ENCODE data around the gene FBN1. TPM values are rescaled to one million over a fixed set of nuclear protein-coding genes. Genes with fewer than 3 reads are reported as not detected.

FBN1 gene
- total RNA-seq, 2 experiments from 2014 or later: 0.35 to 0.41 TPM

DNA sequence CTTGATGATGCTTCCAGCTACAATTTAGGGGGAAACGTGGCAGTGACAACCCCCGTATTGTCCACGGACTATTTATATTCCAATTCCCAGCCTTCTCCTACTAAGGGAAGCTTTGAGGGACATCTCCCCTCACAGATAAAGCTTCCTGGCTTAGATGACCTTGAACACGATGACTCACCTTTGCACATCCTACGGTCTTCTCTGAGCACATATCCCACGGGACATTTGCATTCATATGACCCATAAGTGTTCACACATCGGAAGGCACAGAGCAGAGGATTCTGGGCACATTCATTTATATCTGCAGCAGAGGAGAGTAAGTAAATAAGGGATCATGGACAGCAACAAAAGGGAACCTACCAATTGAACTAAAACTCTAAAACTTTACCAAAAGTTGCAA, 212.8 kb downstream of the FBN1 start:
- Mint-ChIP-seq H3K4me1 (ENCODE audit: low read depth) (no peaks in the 10 kb centered on the region), H3K36me3 (ENCODE audit: low read depth) (no peaks in the 10 kb centered on the region), H3K27ac (no peak overlapping the region), H3K9me3 (no peaks in the 10 kb centered on the region), H3K4me3 (no peak overlapping the region), H3K27me3 (ENCODE audit: low read depth) (no peaks in the 10 kb centered on the region)
- CTCF ChIA-PET: no interaction called here
- intact Hi-C loops (cut with micrococcal nuclease): no loop called here
- no peak for DNase-seq

DNA sequence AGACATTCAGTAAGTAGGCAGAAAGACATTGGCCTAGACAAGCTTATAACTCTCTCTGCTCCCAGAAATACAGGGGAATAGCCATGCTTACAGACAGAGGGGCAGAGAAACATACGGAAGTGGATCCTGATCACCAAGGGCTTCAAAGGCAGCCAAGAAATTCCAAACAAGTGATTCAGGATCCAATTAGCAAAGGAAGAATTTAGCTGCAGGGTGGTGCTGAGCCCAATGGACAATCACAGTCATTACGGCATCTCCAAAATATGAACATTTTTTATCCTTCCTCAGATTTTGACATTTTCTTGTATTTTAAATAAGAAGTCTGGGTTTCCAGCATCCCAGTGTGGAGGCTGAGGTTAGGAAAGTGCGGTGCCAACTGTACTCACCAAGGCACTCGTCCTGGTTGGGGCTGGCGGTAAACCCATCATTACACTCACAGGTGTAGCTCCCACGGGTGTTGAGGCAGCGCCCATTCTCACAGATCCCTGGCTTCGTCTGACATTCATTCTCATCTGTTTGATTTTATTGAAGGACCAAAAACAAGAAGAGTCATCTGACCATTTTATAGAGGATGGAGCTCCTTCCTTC, 217.5 kb downstream of the FBN1 start:
- H3K36me3 Mint-ChIP-seq (ENCODE audit: low read depth): no peaks in the 10 kb centered on the region
- CTCF ChIA-PET: no interaction called here
- no peak overlapping the region for H3K4me3 Mint-ChIP-seq
- no peaks in the 10 kb centered on the region for H3K4me1 Mint-ChIP-seq (ENCODE audit: low read depth)
- H3K9me3 Mint-ChIP-seq: no peaks in the 10 kb centered on the region
- no peak for DNase-seq
- intact Hi-C loops (cut with micrococcal nuclease): no loop called here
- H3K27ac Mint-ChIP-seq: no peak overlapping the region
- no peaks in the 10 kb centered on the region for H3K27me3 Mint-ChIP-seq (ENCODE audit: low read depth)

DNA sequence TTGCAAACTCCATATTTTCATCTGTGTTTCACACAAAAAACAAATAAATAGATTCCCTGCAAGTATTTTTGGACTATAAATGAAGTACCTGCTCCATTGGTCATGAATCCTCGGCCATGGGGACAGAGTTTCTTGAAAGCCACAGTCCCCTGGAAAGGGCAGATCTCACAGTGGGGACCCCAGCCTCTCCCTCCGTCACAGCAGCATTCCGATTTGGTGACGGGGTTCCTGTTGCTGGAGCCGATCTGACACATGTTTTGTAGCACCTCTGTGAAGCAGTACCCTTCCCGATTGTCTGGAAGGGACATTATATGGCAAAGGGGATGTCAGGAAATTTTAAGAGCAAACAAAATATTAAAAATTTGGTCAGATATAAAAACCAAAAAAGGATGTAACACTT, 218.0 kb downstream of the FBN1 start:
- Mint-ChIP-seq H3K36me3 (ENCODE audit: low read depth) (no peaks in the 10 kb centered on the region), H3K4me3 (no peak overlapping the region), H3K4me1 (ENCODE audit: low read depth) (no peaks in the 10 kb centered on the region), H3K27me3 (ENCODE audit: low read depth) (no peaks in the 10 kb centered on the region), H3K27ac (no peak overlapping the region), H3K9me3 (no peaks in the 10 kb centered on the region)
- CTCF ChIA-PET: no interaction called here
- intact Hi-C loops (cut with micrococcal nuclease): no loop called here
- DNase-seq: no peak

DNA sequence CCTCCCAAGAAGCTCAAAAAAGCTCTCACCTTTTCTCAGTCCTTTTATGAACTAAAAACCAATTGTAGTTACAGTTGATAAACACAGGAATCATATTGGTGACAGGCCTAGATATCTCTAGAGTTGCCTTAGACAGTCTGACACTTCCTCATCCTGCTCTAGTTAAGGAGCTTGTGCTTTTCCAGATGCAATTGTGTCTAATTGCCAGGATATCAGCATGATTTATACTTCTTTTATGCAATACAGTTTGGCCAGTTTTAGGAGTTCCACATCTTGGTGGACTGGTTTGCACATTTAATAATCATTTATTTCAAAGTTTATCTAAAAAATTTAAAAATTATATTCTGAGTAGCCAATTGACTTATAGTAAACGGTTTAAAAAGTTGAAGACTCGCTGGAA, 218.6 kb downstream of the FBN1 start:
- DNase-seq: no peak
- H3K27me3 Mint-ChIP-seq (ENCODE audit: low read depth): no peaks in the 10 kb centered on the region
- H3K36me3 Mint-ChIP-seq (ENCODE audit: low read depth): no peaks in the 10 kb centered on the region
- no peaks in the 10 kb centered on the region for H3K4me1 Mint-ChIP-seq (ENCODE audit: low read depth)
- H3K27ac Mint-ChIP-seq: no peak overlapping the region
- CTCF ChIA-PET: no interaction called here
- H3K9me3 Mint-ChIP-seq: no peaks in the 10 kb centered on the region
- H3K4me3 Mint-ChIP-seq: no peak overlapping the region
- intact Hi-C loops (cut with micrococcal nuclease): no loop called here

DNA sequence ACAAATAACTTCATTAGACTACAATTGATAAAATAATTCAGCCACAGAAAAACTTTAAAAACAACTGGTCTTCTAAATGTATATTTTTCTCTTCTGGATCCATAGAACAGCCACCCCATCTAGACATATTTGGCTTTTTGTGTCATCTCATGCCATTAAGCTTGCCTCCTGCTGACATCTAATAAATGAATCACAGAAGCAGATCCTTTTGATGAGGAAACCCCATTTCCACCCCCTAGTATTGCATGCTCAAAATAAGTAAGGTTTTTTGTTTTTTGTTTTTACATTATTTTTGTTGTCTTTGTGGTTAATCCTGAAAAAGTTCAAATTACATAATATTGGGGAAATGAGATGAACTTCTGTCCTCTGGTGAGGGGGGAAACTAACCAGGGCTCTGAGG, 219.5 kb downstream of the FBN1 start:
- H3K4me3 Mint-ChIP-seq: no peak overlapping the region
- no peak for DNase-seq
- intact Hi-C loops (cut with micrococcal nuclease): no loop called here
- no peaks in the 10 kb centered on the region for H3K27me3 Mint-ChIP-seq (ENCODE audit: low read depth)
- no peak overlapping the region for H3K27ac Mint-ChIP-seq
- H3K36me3 Mint-ChIP-seq (ENCODE audit: low read depth): no peaks in the 10 kb centered on the region
- H3K9me3 Mint-ChIP-seq: no peaks in the 10 kb centered on the region
- no peaks in the 10 kb centered on the region for H3K4me1 Mint-ChIP-seq (ENCODE audit: low read depth)
- CTCF ChIA-PET: no interaction called here

DNA sequence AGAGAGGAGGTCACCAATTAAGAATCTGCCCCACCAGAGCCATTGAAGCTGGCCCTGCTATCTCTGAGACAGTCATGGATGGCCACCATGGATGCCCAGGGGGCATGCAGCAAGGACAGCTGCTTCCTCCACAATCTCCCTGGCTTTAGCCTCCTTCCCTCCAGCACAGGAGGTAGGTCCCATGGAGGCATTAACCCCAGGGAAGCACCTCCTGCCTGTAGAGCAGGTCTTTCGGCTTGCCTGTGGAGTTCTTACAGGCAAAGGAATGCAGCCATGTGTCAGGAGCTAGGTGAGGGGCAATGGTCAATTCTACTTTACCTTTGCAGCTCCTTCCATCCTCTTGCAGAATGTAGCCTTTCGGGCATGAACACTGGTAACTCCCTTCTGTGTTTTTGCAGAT, 220.5 kb downstream of the FBN1 start:
- no peaks in the 10 kb centered on the region for H3K4me1 Mint-ChIP-seq (ENCODE audit: low read depth)
- no peak overlapping the region for H3K27ac Mint-ChIP-seq
- CTCF ChIA-PET: no interaction called here
- no peak overlapping the region for H3K4me3 Mint-ChIP-seq
- intact Hi-C loops (cut with micrococcal nuclease): no loop called here
- H3K36me3 Mint-ChIP-seq (ENCODE audit: low read depth): no peaks in the 10 kb centered on the region
- no peaks in the 10 kb centered on the region for H3K9me3 Mint-ChIP-seq
- H3K27me3 Mint-ChIP-seq (ENCODE audit: low read depth): no peaks in the 10 kb centered on the region
- no peak for DNase-seq

DNA sequence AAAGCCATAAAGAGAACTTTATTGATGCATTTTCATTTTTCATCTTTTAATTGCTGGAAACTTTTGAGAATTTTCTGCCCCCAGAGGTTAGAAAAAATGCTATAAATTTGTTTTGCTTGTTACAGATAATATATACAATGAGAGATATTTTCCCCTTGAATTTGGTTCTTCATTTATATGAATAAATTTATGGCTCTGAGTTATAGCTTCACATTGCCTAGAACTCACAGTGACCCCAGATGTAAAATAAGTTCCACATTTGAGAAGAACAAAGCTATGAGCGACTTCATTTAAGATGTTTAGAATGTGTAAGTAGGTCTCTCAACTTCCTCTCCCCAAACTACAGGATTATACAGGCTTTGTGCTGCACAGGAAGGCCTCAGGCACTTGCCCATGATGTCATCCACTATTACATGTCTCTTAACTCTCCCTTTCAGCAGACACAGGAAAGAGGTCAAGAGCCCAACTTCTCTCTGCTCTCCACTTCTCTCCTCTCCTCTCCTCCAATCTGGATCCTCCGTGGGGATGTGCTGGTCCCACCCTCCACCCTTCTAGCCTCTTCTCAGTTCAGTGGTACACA, 221.5 kb downstream of the FBN1 start:
- CTCF ChIA-PET: no interaction called here
- Mint-ChIP-seq H3K4me1 (ENCODE audit: low read depth) (no peaks in the 10 kb centered on the region), H3K4me3 (no peak overlapping the region), H3K9me3 (no peaks in the 10 kb centered on the region), H3K27me3 (ENCODE audit: low read depth) (no peaks in the 10 kb centered on the region), H3K36me3 (ENCODE audit: low read depth) (no peaks in the 10 kb centered on the region), H3K27ac (no peak overlapping the region)
- DNase-seq: no peak
- intact Hi-C loops (cut with micrococcal nuclease): no loop called here

DNA sequence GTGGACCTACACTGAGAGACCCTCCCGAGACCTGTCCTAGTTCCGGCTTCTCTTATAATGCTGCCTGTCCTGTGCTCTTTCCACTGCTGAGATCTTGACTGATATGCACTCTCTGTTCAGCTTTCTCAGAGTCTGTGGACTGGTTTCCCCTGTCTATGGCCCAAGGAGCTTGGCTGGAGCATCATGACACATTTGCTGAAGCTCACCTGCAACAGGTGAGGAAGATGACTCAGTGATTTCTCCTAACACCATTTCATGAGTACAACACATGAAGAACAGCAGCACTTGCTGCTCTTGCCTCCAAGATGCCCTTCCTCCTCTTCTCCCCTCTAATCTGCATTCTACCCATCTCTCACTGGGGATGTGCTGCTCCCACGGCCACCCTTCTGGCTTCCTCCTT, 222.2 kb downstream of the FBN1 start:
- no peaks in the 10 kb centered on the region for H3K27me3 Mint-ChIP-seq (ENCODE audit: low read depth)

DNA sequence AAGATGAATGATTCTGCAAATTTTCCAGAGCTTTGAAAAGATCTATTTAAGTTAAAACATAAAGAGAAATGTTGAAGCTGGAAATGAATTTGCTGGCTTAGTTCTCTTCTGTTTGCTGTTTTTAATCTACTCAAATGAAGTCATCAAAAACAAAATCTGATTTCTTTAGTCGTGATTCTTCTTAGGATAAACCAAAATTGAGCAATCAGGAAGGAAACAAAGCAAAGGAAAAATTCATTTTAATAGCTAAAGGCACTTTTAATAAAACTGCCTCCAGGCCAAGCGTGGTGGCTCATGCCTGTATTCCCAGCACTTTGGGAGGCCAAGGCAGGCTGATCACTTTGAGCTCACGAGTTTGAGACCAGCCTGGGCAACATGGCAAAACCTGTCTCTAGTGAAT, 223.1 kb downstream of the FBN1 start:
- H3K36me3 Mint-ChIP-seq (ENCODE audit: low read depth): no peaks in the 10 kb centered on the region
- CTCF ChIA-PET: no interaction called here
- intact Hi-C loops (cut with micrococcal nuclease): no loop called here
- H3K4me3 Mint-ChIP-seq: no peak overlapping the region
- H3K9me3 Mint-ChIP-seq: no peaks in the 10 kb centered on the region
- H3K4me1 Mint-ChIP-seq (ENCODE audit: low read depth): no peaks in the 10 kb centered on the region
- no peaks in the 10 kb centered on the region for H3K27me3 Mint-ChIP-seq (ENCODE audit: low read depth)
- no peak overlapping the region for H3K27ac Mint-ChIP-seq
- no peak for DNase-seq

More for the DNA sequence above, 222.2 kb downstream of the FBN1 start:
- Mint-ChIP-seq H3K27ac (no peak overlapping the region), H3K4me3 (no peak overlapping the region), H3K4me1 (ENCODE audit: low read depth) (no peaks in the 10 kb centered on the region), H3K36me3 (ENCODE audit: low read depth) (no peaks in the 10 kb centered on the region), H3K9me3 (no peaks in the 10 kb centered on the region)
- intact Hi-C loops (cut with micrococcal nuclease): no loop called here
- CTCF ChIA-PET: no interaction called here
- no peak for DNase-seq

DNA sequence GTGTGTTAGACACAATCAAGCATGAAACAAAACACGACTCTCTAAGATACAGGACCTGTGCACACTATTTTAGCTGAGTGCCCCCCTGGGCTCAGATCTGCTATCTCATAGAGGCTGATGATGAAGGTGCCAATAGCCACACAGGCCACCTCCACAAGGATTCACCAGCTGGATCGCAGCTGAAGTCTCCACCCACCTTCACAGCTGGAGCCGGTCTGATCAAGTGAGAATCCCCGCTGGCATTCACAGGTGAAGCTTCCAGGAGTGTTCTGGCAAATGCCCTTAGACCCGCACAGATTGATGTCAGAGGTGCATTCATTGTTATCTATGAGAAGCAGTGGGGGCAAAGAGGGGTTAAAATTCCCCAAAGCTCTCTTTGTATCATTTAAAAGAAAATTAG, 224.1 kb downstream of the FBN1 start:
- DNase-seq: no peak
- Mint-ChIP-seq H3K27ac (no peak overlapping the region), H3K36me3 (ENCODE audit: low read depth) (no peaks in the 10 kb centered on the region), H3K9me3 (no peaks in the 10 kb centered on the region), H3K4me1 (ENCODE audit: low read depth) (no peaks in the 10 kb centered on the region), H3K27me3 (ENCODE audit: low read depth) (no peaks in the 10 kb centered on the region), H3K4me3 (no peak overlapping the region)
- CTCF ChIA-PET: no interaction called here
- intact Hi-C loops (cut with micrococcal nuclease): no loop called here

DNA sequence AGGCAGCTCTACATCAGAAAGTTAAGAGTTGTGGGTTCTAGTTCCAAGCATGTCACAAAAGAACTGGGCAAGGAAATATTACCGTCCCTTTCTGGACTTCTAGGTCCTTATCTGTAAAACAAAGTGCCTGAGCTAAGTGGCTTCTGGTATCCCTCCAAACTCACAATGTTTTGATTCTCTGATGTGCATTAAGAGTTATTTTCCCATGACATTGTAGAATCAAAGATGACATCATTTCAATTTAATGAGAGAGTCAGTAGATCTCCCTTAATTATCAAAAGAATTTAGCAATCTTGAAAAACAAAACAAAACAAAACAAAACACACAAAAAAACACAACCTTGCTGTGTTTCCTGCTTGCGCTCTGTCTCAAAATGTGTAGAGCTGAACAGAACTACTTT, 225.6 kb downstream of the FBN1 start:
- CTCF ChIA-PET: no interaction called here
- no peak overlapping the region for H3K27ac Mint-ChIP-seq
- intact Hi-C loops (cut with micrococcal nuclease): no loop called here

DNA sequence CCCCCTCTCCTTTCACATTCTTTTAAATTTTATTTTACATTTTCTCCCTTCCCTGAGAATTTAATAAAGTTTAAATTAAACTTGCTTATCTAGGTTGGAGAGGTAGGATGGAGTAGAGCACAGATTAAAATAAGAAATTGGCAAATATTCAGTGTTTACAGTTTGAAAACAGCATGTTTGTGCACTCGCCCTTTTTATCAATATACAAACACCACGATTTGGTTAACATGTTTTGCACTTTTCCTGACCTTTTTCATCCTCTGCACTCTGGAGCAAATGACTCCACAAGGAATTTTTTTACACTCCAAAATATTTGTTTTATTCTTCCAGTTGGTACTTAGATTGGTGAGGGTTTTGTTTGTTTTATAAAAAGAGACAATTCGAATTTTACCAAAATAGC, 227.2 kb downstream of the FBN1 start:
- Mint-ChIP-seq H3K27me3 (ENCODE audit: low read depth) (no peaks in the 10 kb centered on the region), H3K4me1 (ENCODE audit: low read depth) (no peaks in the 10 kb centered on the region), H3K36me3 (ENCODE audit: low read depth) (no peaks in the 10 kb centered on the region), H3K9me3 (no peaks in the 10 kb centered on the region), H3K4me3 (no peak overlapping the region), H3K27ac (no peak overlapping the region)
- intact Hi-C loops (cut with micrococcal nuclease): no loop called here
- no peak for DNase-seq
- CTCF ChIA-PET: no interaction called here

More for the DNA sequence above, 225.6 kb downstream of the FBN1 start:
- Mint-ChIP-seq H3K4me3 (no peak overlapping the region), H3K4me1 (ENCODE audit: low read depth) (no peaks in the 10 kb centered on the region), H3K36me3 (ENCODE audit: low read depth) (no peaks in the 10 kb centered on the region), H3K27me3 (ENCODE audit: low read depth) (no peaks in the 10 kb centered on the region), H3K9me3 (no peaks in the 10 kb centered on the region)
- DNase-seq: no peak

DNA sequence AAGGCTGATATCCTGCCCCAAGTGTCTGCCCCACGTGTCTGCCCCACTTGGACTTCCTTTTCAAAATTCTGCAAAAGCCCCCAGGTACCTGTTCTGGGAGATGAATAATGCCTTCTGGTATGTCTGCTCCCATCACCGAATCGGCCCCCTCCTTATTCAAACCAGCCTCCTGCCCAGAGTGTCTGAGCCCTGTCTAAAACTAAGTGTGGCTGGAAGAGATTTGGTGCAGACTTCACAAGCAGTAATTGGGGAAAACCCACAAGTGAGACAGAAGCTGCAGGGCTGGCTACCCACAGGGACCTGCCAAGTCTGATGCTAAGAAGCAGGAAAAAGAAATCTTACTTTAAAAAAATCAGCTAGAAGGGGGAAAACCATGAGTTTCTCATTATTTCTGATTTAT, 229.2 kb downstream of the FBN1 start:
- no peaks in the 10 kb centered on the region for H3K36me3 Mint-ChIP-seq (ENCODE audit: low read depth)
- CTCF ChIA-PET: no interaction called here
- H3K4me3 Mint-ChIP-seq: no peak overlapping the region
- intact Hi-C loops (cut with micrococcal nuclease): no loop called here
- no peaks in the 10 kb centered on the region for H3K9me3 Mint-ChIP-seq
- no peaks in the 10 kb centered on the region for H3K4me1 Mint-ChIP-seq (ENCODE audit: low read depth)
- H3K27me3 Mint-ChIP-seq (ENCODE audit: low read depth): no peaks in the 10 kb centered on the region
- DNase-seq: no peak
- no peak overlapping the region for H3K27ac Mint-ChIP-seq

Measured in activated naive CD4-positive, alpha-beta T cell treated with anti-CD3 and anti-CD28 coated beads for 36 hours (primary cell).